HepG2 (cell line): ENCODE results near the gene RASSF7. TPM values are rescaled to one million over a fixed set of nuclear protein-coding genes. Genes with fewer than 3 reads are reported as not detected.

Experiments
- ELF1 ChIP-seq: sonication (generic); formaldehyde crosslinking; IDR thresholded peaks from 2 replicates; pipeline ENCODE4 v1.4.0; 2020; ENCODE audit warnings: missing genetic modification reagents
- FIP1L1 ChIP-seq: fragments of 200-400 bp; formaldehyde crosslinking; IDR thresholded peaks from 2 replicates; pipeline ENCODE4 v1.6.1; 2018; ENCODE audit warnings: low read depth, mild to moderate bottlenecking, low read length, moderate library complexity, borderline replicate concordance; ENCODE audit not compliant: insufficient read depth
- FOXK2 ChIP-seq: fragments of 450-650 bp; IDR thresholded peaks from 2 replicates; pipeline ENCODE4 v1.6.1; 2016
- KLF12 ChIP-seq: sonication (generic); formaldehyde crosslinking; IDR thresholded peaks from 2 replicates; pipeline ENCODE4 v1.4.0; 2020; ENCODE audit warnings: missing genetic modification reagents, borderline replicate concordance
- MAX ChIP-seq: IDR thresholded peaks from 2 replicates; pipeline ENCODE4 v1.6.1; 2012; ENCODE audit warnings: inconsistent platforms
- MXD3 ChIP-seq: IDR thresholded peaks from 2 replicates; pipeline ENCODE4 v1.6.1; 2016; ENCODE audit warnings: mild to moderate bottlenecking, missing biosample characterization, missing genetic modification reagents
- NRL ChIP-seq: sonication (generic); formaldehyde crosslinking; IDR thresholded peaks from 2 replicates; pipeline ENCODE4 v1.5.0; 2020; ENCODE audit warnings: missing genetic modification reagents, mild to moderate bottlenecking, moderate library complexity, borderline replicate concordance
- PHF20 ChIP-seq: sonication (generic); formaldehyde crosslinking; IDR thresholded peaks from 2 replicates; pipeline ENCODE4 v1.5.0; 2020; ENCODE audit warnings: mild to moderate bottlenecking, missing genetic modification reagents
- RCOR2 ChIP-seq: IDR thresholded peaks from 2 replicates; pipeline ENCODE4 v1.6.1; 2016; ENCODE audit warnings: missing biosample characterization, missing genetic modification reagents
- SIN3A ChIP-seq: IDR thresholded peaks from 2 replicates; pipeline ENCODE4 v1.6.1; 2011; ENCODE audit warnings: low read depth, mild to moderate bottlenecking, control low read depth, low read length, borderline replicate concordance
- TAF1 ChIP-seq: sonication (generic); formaldehyde crosslinking; IDR thresholded peaks from 2 replicates; pipeline ENCODE4 v1.4.0; 2020; ENCODE audit warnings: missing genetic modification reagents
- THAP11 ChIP-seq: IDR thresholded peaks from 2 replicates; pipeline ENCODE4 v1.6.1; 2016; ENCODE audit warnings: missing biosample characterization, missing genetic modification reagents
- TIGD3 ChIP-seq: sonication (generic); formaldehyde crosslinking; IDR thresholded peaks from 2 replicates; pipeline ENCODE4 v1.5.1; 2020; ENCODE audit warnings: mild to moderate bottlenecking, missing genetic modification reagents, borderline replicate concordance
- ZBTB40 ChIP-seq, 2 experiments: fragments of 450-650 bp in 1 of 2; sonication (generic) in 1 of 2; formaldehyde crosslinking in 1 of 2; IDR thresholded peaks; 2 replicates each; pipeline versions ENCODE4 v1.6.1 to v1.8.0; 2016 to 2022; ENCODE audit warnings: antibody characterized with exemption in 1 of 2, mild to moderate bottlenecking in 1 of 2, missing genetic modification reagents in 1 of 2
- ZNF101 ChIP-seq: sonication (generic); formaldehyde crosslinking; IDR thresholded peaks from 2 replicates; pipeline ENCODE4 v1.4.0; 2020; ENCODE audit warnings: mild to moderate bottlenecking, low read depth, missing genetic modification reagents, borderline replicate concordance
- ZNF234 ChIP-seq: sonication (generic); formaldehyde crosslinking; conservative IDR thresholded peaks from 2 replicates; pipeline ENCODE4 v1.5.1; 2020; ENCODE audit warnings: mild to moderate bottlenecking, missing genetic modification reagents
- ZNF547 ChIP-seq: sonication (generic); formaldehyde crosslinking; IDR thresholded peaks from 2 replicates; pipeline ENCODE4 v1.5.1; 2020; ENCODE audit warnings: mild to moderate bottlenecking, missing genetic modification reagents
- ZNF629 ChIP-seq: sonication (generic); formaldehyde crosslinking; conservative IDR thresholded peaks from 2 replicates; pipeline ENCODE4 v1.5.0; 2020; ENCODE audit warnings: missing genetic modification reagents
- ZNF879 ChIP-seq: sonication (generic); formaldehyde crosslinking; IDR thresholded peaks from 2 replicates; pipeline ENCODE4 v1.8.1; 2023; ENCODE audit warnings: missing genetic modification reagents
- polyA plus RNA-seq, 8 experiments: library from polyadenylated mRNA; depleted of rRNA in 3 of 8; stranded (reverse) in 7 of 8; unstranded in 1 of 8; fragments of >200 nt; fragmentation: Illumina TruSeq in 4 of 8; extraction: Trizol in 4 of 8; gene quantifications; 2 replicates each; pipeline versions ENCODE4 v1.2.1 to v1.2.3, GENCODE V29; 2011 to 2016; ENCODE audit warnings: low read depth in 4 of 8, missing spikeins in 1 of 8, mixed read lengths in 1 of 8; ENCODE audit not compliant: insufficient read depth in 1 of 8
- total RNA-seq, 5 experiments: library from RNA; depleted of rRNA; stranded (reverse); fragments of >200 nt; fragmentation: Illumina TruSeq; extraction: Trizol; gene quantifications; 2 replicates each; pipeline ENCODE4 v1.2.3, GENCODE V29; 2016; ENCODE audit warnings: low read depth in 1 of 5

RASSF7 gene
- total and polyA plus RNA-seq, 2 of the 13 experiments (the other 11 are each of a cell fraction or from before 2014, with no cell fraction given): 20.2 to 28.6 TPM

- TF ChIP-seq THAP11 (CRISPR knock-in tag) (no peak), ZNF547 (CRISPR knock-in tag) (no peak), FOXK2 (no peak), ZNF629 (CRISPR knock-in tag) (no peak), NRL (peak; percentile 66), RCOR2 (CRISPR knock-in tag) (no peak), ELF1 (no peak), ZBTB40 (IDR thresholded peaks at IDR 0.05) (no peak), ZBTB40 (CRISPR knock-in tag; IDR thresholded peaks at IDR 0.05) (peak; percentile 43; the same call in 1 of the 2 replicates), SIN3A (0 out of 2 replicates have a peak, but pooled peaks have one; percentile 29), PHF20 (CRISPR knock-in tag) (0 out of 2 replicates have a peak, but pooled peaks have one; percentile 5), MXD3 (CRISPR knock-in tag) (no peak), KLF12 (no peak), ZNF234 (no peak), FIP1L1 (no peak), ZNF101 (no peak), TAF1 (no peak), TIGD3 (no peak), ZNF879 (no peak), MAX (0 out of 2 replicates have a peak, but pooled peaks have one; percentile 4)
Measured at GRCh38 chr11:576811-577610, 16.2 kb downstream of the RASSF7 start (continued).
